Caco-2 (cell line): ENCODE measurements around the gene HPGDS. TPM values are rescaled to one million over a fixed set of nuclear protein-coding genes. Genes with fewer than 3 reads are reported as not detected.

Experiments
- BruUV-seq: library from RNA; stranded (reverse); fragments of 400-500 nt; replicated peaks from 2 replicates; lab custom pipeline; 2021; lab: Mats Ljungman, UMichigan
- CTCF ChIA-PET: fragments of 300-600 bp; sonication (Branson Sonifier 250); formaldehyde crosslinking; loops from one replicate; lab custom pipeline; 2022; ENCODE audit warnings: antibody characterized with exemption; lab: Charles Lee
- POLR2A ChIA-PET: fragments of 300-600 bp; sonication (Branson Sonifier 250); formaldehyde crosslinking; loops from one replicate; lab custom pipeline; 2022; ENCODE audit warnings: antibody characterized with exemption; lab: Charles Lee
- DNase-seq, 2 experiments: peaks; one replicate each; pipeline versions ENCODE4 v3.0.0 to v3.0.0-alpha.2; 2020 to 2022
- H3K27me3 ChIP-seq: replicated peaks from 2 replicates; pipeline ENCODE4 v1.6.0; 2011; ENCODE audit warnings: low read length; ENCODE audit not compliant: control insufficient read depth, insufficient read depth
- H3K36me3 ChIP-seq: 2 replicates; pipeline ENCODE4 v1.5.1; 2011; ENCODE audit warnings: low read length; ENCODE audit not compliant: control insufficient read depth, insufficient read depth
- H3K4me1 ChIP-seq: fragments of 250-450 bp; sonication (Bioruptor Pico); 2 replicates; pipeline ENCODE4 v1.5.1; 2020; ENCODE audit warnings: mild to moderate bottlenecking
- H3K4me3 ChIP-seq: 2 replicates; pipeline ENCODE4 v1.5.1; 2011; ENCODE audit warnings: low read depth, mild to moderate bottlenecking, control low read depth, low read length
- H3K9me3 ChIP-seq: fragments of 250-450 bp; sonication (Bioruptor Pico); 2 replicates; pipeline ENCODE4 v1.5.1; 2020; ENCODE audit warnings: mild to moderate bottlenecking, moderate library complexity
- H3K27ac Mint-ChIP-seq: one replicate; pipeline ENCODE4 v1.8.0; 2022; ENCODE audit warnings: mixed read lengths; ENCODE audit not compliant: unreplicated experiment
- H3K27me3 Mint-ChIP-seq: one replicate; pipeline ENCODE4 v1.8.0; 2022; ENCODE audit warnings: mixed read lengths; ENCODE audit not compliant: insufficient read depth, unreplicated experiment
- H3K36me3 Mint-ChIP-seq: one replicate; pipeline ENCODE4 v1.8.0; 2022; ENCODE audit warnings: mild to moderate bottlenecking, mixed read lengths; ENCODE audit not compliant: insufficient read depth, unreplicated experiment
- H3K4me1 Mint-ChIP-seq: one replicate; pipeline ENCODE4 v1.8.0; 2022; ENCODE audit warnings: low read depth, mixed read lengths; ENCODE audit not compliant: unreplicated experiment
- H3K4me3 Mint-ChIP-seq: one replicate; pipeline ENCODE4 v1.8.0; 2022; ENCODE audit warnings: mild to moderate bottlenecking, moderate library complexity, mixed read lengths; ENCODE audit not compliant: unreplicated experiment
- H3K9me3 Mint-ChIP-seq: one replicate; pipeline ENCODE4 v1.8.0; 2022; ENCODE audit warnings: mixed read lengths; ENCODE audit not compliant: unreplicated experiment
- intact Hi-C: fragments of 100-400 bp; cut with micrococcal nuclease; formaldehyde crosslinking; loops from one replicate; pipeline ENCODE4 v1.10.0; 2022; ENCODE audit not compliant: unreplicated experiment
- total RNA-seq: library from RNA; stranded (reverse); gene quantifications from 2 replicates; pipeline ENCODE4 v1.2.3, GENCODE V29; 2022
- TF ChIP-seq, protein P1 (sequence below), 2 experiments: fragments of 200-600 bp in 1 of 2; IDR thresholded peaks; 1 replicate in 1 of 2; 2 replicates in 1 of 2; pipeline versions ENCODE4 v1.5.1 to v1.8.0; 2011 to 2022; ENCODE audit warnings: antibody characterized with exemption in 1 of 2, control low read depth in 1 of 2, inconsistent platforms in 1 of 2, low read depth in 1 of 2, low read length in 1 of 2, mild to moderate bottlenecking in 1 of 2, moderate library complexity in 1 of 2; ENCODE audit not compliant: insufficient read depth in 1 of 2, severe bottlenecking in 1 of 2, unreplicated experiment in 1 of 2

The HPGDS gene
- total RNA-seq, 1 experiment from 2014 or later: not detected

DNA sequence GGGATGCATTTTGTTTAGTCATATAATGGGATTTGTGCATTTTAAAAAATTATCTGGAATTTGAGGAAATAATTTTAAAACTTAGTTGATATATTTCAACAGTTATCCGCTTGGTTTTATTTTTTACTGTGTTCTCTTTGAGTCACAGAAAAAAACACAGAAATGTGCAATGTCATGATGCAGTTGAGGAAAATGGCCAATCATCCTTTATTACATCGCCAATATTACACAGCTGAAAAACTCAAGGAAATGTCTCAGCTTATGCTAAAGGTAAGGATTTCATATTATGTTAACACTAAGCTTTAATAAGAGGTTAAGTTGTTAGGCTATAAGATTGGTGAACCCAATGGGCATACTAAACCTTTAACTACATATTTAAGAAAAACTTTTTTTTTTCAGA is 63.9 kb downstream of the HPGDS start:
- Mint-ChIP-seq H3K4me1 (no peaks in the 10 kb centered on the region), H3K4me3 (no peak overlapping the region), H3K9me3 (no peaks in the 10 kb centered on the region), H3K27me3 (no peaks in the 10 kb centered on the region), H3K36me3 (peaks cover 48% of the 10 kb centered on the region), H3K27ac (no peak overlapping the region)
- no TSS peak for BruUV-seq
- DNase-seq: no peak
- intact Hi-C loops: no loop called here
- CTCF ChIA-PET: no interaction called here
- POLR2A ChIA-PET: no interaction called here
- Histone ChIP-seq H3K4me1 (no peaks in the 10 kb centered on the region), H3K27me3 (no peaks in the 10 kb centered on the region), H3K36me3 (no peaks in the 10 kb centered on the region; the same call in 1 of the 2 replicates), H3K4me3 (no peak overlapping the region), H3K9me3 (no peaks in the 10 kb centered on the region)
- TF ChIP-seq, protein P1, sequence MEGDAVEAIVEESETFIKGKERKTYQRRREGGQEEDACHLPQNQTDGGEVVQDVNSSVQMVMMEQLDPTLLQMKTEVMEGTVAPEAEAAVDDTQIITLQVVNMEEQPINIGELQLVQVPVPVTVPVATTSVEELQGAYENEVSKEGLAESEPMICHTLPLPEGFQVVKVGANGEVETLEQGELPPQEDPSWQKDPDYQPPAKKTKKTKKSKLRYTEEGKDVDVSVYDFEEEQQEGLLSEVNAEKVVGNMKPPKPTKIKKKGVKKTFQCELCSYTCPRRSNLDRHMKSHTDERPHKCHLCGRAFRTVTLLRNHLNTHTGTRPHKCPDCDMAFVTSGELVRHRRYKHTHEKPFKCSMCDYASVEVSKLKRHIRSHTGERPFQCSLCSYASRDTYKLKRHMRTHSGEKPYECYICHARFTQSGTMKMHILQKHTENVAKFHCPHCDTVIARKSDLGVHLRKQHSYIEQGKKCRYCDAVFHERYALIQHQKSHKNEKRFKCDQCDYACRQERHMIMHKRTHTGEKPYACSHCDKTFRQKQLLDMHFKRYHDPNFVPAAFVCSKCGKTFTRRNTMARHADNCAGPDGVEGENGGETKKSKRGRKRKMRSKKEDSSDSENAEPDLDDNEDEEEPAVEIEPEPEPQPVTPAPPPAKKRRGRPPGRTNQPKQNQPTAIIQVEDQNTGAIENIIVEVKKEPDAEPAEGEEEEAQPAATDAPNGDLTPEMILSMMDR (IDR thresholded peaks at IDR 0.05; ENCODE audit: insufficient read depth in 1 of 2, low read depth in 1 of 2, low read length in 1 of 2, severe bottlenecking in 1 of 2, unreplicated experiment in 1 of 2): no peak

GRCh38 chr4:94277534-94277933 is 65.1 kb downstream of the HPGDS start:
- Histone ChIP-seq H3K4me3 (no peak overlapping the region), H3K27me3 (no peaks in the 10 kb centered on the region), H3K9me3 (no peaks in the 10 kb centered on the region), H3K4me1 (no peaks in the 10 kb centered on the region), H3K36me3 (no peaks in the 10 kb centered on the region; the same call in 1 of the 2 replicates)
- ChIA-PET CTCF (no interaction called here), POLR2A (no interaction called here)
- TF ChIP-seq, protein P1 (IDR thresholded peaks at IDR 0.05; ENCODE audit: insufficient read depth in 1 of 2, low read depth in 1 of 2, low read length in 1 of 2, severe bottlenecking in 1 of 2, unreplicated experiment in 1 of 2): no peak
- no peaks in the 10 kb centered on the region for H3K4me1 Mint-ChIP-seq
- no peak overlapping the region for H3K27ac Mint-ChIP-seq
- no TSS peak for BruUV-seq
- H3K4me3 Mint-ChIP-seq: no peak overlapping the region
- H3K9me3 Mint-ChIP-seq: no peaks in the 10 kb centered on the region
- peaks cover 35% of the 10 kb centered on the region for H3K36me3 Mint-ChIP-seq
- intact Hi-C loops: no loop called here
- H3K27me3 Mint-ChIP-seq: no peaks in the 10 kb centered on the region
- no peak for DNase-seq

GRCh38 chr4:94276204-94276603 is 66.4 kb downstream of the HPGDS start:
- intact Hi-C loops: no loop called here
- no peaks in the 10 kb centered on the region for H3K4me1 ChIP-seq
- no peaks in the 10 kb centered on the region for H3K27me3 ChIP-seq
- Mint-ChIP-seq H3K27me3 (no peaks in the 10 kb centered on the region), H3K9me3 (no peaks in the 10 kb centered on the region), H3K4me3 (no peak overlapping the region), H3K4me1 (peaks cover 3% of the 10 kb centered on the region), H3K27ac (no peak overlapping the region), H3K36me3 (peaks cover 30% of the 10 kb centered on the region)
- BruUV-seq: no TSS peak
- no peak for DNase-seq
- no peak overlapping the region for H3K4me3 ChIP-seq
- POLR2A ChIA-PET: no interaction called here
- H3K9me3 ChIP-seq: no peaks in the 10 kb centered on the region
- CTCF ChIA-PET: no interaction called here
- TF ChIP-seq, protein P1 (IDR thresholded peaks at IDR 0.05; ENCODE audit: insufficient read depth in 1 of 2, low read depth in 1 of 2, low read length in 1 of 2, severe bottlenecking in 1 of 2, unreplicated experiment in 1 of 2): no peak
- no peaks in the 10 kb centered on the region; the same call in 1 of the 2 replicates for H3K36me3 ChIP-seq
